LNCAP (cell line): ENCODE data around the gene SLC2A13.

ENCODE experiments used
- TF ChIP-seq, protein P1 (sequence below): fragments of 450-650 bp; IDR thresholded peaks from 2 replicates; pipeline ENCODE4 v1.5.1; 2017; ENCODE audit warnings: mild to moderate bottlenecking

SLC2A13 gene

DNA sequence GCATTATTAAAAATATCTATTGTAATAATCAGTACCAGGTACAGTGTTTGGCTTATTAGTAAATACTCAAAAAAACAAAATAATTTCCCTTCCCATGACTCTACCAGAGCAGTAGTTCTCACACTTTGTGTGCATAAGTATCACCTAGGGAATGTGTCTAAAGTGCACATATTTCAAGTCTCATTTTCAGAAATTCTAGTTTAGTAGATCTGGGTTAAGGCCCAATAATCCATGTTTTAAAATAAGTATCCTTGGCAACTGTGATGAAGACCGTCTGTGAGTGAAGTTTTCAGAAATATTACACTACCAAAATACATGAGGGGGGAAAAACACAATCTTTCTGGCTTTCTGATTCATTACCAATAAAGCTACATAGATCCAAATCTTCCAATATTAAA lies 237.6 kb downstream of the SLC2A13 start:
- TF ChIP-seq, protein P1, sequence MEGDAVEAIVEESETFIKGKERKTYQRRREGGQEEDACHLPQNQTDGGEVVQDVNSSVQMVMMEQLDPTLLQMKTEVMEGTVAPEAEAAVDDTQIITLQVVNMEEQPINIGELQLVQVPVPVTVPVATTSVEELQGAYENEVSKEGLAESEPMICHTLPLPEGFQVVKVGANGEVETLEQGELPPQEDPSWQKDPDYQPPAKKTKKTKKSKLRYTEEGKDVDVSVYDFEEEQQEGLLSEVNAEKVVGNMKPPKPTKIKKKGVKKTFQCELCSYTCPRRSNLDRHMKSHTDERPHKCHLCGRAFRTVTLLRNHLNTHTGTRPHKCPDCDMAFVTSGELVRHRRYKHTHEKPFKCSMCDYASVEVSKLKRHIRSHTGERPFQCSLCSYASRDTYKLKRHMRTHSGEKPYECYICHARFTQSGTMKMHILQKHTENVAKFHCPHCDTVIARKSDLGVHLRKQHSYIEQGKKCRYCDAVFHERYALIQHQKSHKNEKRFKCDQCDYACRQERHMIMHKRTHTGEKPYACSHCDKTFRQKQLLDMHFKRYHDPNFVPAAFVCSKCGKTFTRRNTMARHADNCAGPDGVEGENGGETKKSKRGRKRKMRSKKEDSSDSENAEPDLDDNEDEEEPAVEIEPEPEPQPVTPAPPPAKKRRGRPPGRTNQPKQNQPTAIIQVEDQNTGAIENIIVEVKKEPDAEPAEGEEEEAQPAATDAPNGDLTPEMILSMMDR = no peak

DNA sequence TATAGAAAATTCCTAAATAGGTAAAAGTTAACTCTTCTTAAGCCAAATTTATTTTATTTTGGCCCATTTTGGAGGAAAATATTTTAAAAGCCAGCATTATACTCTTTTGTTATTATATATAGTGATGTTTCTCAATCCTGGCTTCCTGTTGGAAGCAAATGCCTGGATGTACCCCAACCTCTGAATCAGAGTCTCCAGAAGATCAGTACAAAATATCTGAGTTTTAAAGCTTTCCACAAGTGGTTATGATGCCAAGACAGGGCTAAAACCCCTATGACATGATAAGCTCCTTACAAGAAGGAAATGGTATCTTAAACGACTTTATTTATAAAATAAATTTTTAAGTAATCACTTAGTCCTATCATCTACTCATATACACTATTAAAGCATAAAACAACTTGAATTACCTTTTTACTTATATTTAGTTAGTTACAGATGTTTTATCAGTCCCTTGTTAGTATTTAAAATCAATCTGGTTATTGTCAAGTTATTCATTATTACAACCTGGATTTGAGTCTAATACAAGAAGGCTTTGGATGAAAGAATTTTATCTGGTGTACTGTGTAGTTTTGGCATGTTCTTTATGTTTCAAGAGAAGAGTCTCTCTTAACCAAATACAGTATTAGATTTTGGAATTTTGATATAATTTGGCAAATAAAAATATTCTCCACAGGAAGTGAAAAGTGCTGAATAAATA lies 238.1 kb downstream of the SLC2A13 start:
- TF ChIP-seq, protein P1 = no peak

DNA sequence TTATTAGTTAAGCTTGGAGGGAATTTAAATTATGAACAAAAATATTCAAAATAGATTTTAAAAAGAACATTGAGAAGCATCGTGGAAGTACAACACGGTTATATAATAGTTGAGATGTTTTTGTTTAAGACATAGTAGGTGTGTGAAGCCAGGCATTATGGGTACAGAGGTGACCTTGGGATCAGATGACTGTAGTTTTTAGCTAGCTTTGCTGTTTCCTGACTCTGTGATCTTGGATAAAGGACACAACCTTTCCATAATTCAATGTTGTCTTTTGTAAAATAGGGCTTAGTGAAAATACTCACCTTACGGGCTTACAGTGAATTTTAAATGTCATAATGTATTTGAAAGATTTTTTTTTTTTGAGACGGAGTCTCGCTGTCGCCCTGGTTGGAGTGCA lies 239.7 kb downstream of the SLC2A13 start:
- TF ChIP-seq, protein P1 = no peak

DNA sequence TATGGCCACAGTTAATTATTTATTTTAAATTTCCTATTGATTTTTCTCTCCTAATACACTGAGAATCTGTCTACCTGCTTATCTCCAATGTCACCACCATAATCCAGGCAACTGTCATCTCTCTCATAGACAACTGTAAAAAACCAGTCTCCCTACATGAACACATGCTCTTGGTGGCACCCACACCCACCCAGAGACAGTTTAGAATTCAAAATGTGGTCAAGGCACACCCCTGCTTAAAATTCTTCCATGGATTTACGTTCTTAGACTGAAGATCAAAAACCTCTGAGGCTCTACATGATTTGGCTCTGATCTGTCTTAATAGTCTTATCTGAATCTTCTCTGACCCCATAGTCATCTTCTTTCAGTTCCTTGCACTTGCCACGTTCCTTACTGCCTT lies 245.2 kb downstream of the SLC2A13 start:
- TF ChIP-seq, protein P1 = no peak

DNA sequence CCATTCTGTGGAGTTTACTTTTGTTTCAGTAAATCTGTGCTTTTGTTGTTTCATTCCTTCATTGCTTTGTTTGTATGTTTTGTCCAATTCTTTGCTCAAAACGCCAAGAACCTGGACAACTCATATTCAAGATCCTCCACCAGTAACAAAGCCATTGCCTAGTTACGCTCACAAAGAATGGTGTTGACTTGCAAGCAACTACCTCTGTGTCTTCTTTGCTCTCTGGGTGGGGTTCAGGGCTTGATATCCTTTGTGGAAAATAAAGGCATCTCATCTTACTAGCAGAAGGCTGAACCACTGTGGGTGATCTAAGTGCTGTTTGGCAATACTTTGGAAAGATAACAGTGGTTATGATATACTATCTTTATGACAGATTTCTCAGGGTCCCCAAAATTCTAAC lies 252.9 kb downstream of the SLC2A13 start:
- TF ChIP-seq, protein P1 = no peak

DNA sequence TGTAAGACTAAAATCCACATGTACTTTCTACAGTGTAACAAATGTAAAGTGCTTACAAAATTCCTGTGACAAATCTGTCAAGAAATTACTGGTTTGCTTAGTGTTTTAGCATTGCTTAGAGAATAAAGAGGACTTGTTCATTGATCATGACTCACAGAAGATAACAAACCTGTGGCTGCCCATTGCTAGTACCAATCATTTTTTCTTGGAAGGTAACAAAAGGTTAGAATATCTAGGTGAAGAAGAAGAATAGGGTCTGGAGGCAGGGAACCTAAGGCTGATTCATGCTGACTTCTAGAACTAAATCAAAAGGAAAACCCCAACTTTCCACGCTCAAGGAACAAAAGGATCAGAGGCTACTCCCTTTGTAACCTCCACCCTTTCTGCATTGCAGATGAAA lies 253.5 kb downstream of the SLC2A13 start:
- TF ChIP-seq, protein P1 = no peak

DNA sequence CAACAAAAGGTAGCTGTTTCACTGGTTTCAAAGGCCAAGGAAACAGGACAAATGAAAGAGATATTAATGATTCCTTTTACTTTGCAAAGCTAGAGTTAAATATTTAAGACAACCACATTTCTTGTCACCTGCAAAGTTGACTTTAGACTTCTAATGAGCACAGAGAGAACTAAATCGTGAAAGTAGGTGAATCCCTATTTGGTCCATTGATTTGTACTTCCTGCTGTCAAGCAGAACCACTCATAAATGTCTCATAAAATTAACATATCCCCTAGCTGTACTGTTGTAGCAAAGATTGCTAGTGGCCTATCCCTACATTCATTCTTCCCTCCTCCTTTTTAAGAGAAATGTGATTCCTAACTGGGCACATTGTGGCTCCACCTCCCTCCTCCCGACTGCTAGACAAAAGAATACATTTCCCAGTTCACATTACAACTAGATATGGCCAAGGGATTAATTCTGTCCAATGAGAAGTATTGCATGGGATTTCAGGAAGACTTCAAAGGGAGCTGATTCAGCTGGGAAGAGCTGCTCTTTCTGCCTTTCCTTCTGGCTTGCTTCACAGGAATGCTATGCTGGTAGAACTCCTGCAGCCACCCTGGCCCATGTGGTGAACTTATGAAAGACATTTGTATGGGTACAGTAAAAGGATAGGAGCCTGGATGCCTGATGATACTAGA lies 258.8 kb downstream of the SLC2A13 start:
- TF ChIP-seq, protein P1 = no peak
